ENCODE results near the gene MAP3K4.
A peak's percentile ranks its signal among the peaks of the same experiment; 100 is the strongest.

Gene MAP3K4

GRCh38 chr6:160991406-160992060 is at the start of gene MAP3K4:
MAP3K4 (plus strand) TSS chr6:160991769; CDS start chr6:160991932, 163 bp downstream.
- DNase-seq: peak; percentile 92

- no peak for DNase-seq
These were observed 47.6 kb upstream of the MAP3K4 start for GRCh38 chr6:160943997-160944396.

- DNase-seq: no peak
These were observed 45.9 kb upstream of the MAP3K4 start for GRCh38 chr6:160945516-160946177.

- DNase-seq: no peak
These were observed 42.0 kb upstream of the MAP3K4 start for GRCh38 chr6:160949531-160949930.

GRCh38 chr6:160950507-160950906 is 41.1 kb upstream of the MAP3K4 start:
- DNase-seq: no peak

- DNase-seq: no peak
These were observed 40.2 kb upstream of the MAP3K4 start for GRCh38 chr6:160951187-160952030.

- no peak for DNase-seq
These were observed 38.8 kb upstream of the MAP3K4 start for GRCh38 chr6:160952633-160953281.

- DNase-seq: no peak
These were observed 35.9 kb upstream of the MAP3K4 start for GRCh38 chr6:160955508-160956295.

- no peak for DNase-seq
These were observed 35.1 kb upstream of the MAP3K4 start for GRCh38 chr6:160956300-160957035.

GRCh38 chr6:160959726-160960435 is 31.7 kb upstream of the MAP3K4 start:
- DNase-seq: peak; percentile 70

GRCh38 chr6:160960839-160961238 is 30.7 kb upstream of the MAP3K4 start:
- peak; percentile 59 for DNase-seq

GRCh38 chr6:160962835-160963623 is 28.5 kb upstream of the MAP3K4 start:
- no peak for DNase-seq

- peak; percentile 56 for DNase-seq
These were observed 27.9 kb upstream of the MAP3K4 start for GRCh38 chr6:160963651-160964050.

GRCh38 chr6:160965893-160966292 is 25.7 kb upstream of the MAP3K4 start:
- no peak for DNase-seq

GRCh38 chr6:160966493-160967229 is 24.9 kb upstream of the MAP3K4 start:
- no peak for DNase-seq

- DNase-seq: no peak
These were observed 24.2 kb upstream of the MAP3K4 start for GRCh38 chr6:160967351-160967750.

- DNase-seq: no peak
These were observed 23.7 kb upstream of the MAP3K4 start for GRCh38 chr6:160967833-160968232.

GRCh38 chr6:160971171-160971570 is 20.4 kb upstream of the MAP3K4 start:
- no peak for DNase-seq

- DNase-seq: peak; percentile 59
These were observed 19.5 kb upstream of the MAP3K4 start for GRCh38 chr6:160972111-160972510.
